Colonic mucosa (tissue), 4 donors: ENCODE measurements around the gene WFDC1. TPM values are rescaled to one million over a fixed set of nuclear protein-coding genes. Genes with fewer than 3 reads are reported as not detected.

Source experiments
- DNase-seq: peaks from one replicate; pipeline ENCODE4 v3.0.0-alpha.2; 2020
- H3K27ac ChIP-seq: fragments of 200-600 bp; one replicate; pipeline ENCODE4 v1.8.0; 2021
- H3K27me3 ChIP-seq: fragments of 200-600 bp; one replicate; pipeline ENCODE4 v1.8.0; 2021
- H3K36me3 ChIP-seq: fragments of 200-600 bp; one replicate; pipeline ENCODE4 v1.8.0; 2021
- H3K4me1 ChIP-seq: fragments of 200-600 bp; one replicate; pipeline ENCODE4 v1.8.0; 2021; ENCODE audit warnings: mild to moderate bottlenecking
- H3K4me3 ChIP-seq: fragments of 200-600 bp; one replicate; pipeline ENCODE4 v1.8.0; 2021
- H3K9ac ChIP-seq, 2 donors: one replicate each; pipeline ENCODE4 v1.7.0; 2013; ENCODE audit warnings: control low read depth in 2 of 2, low read depth in 2 of 2, low read length in 2 of 2
- H3K9me3 ChIP-seq: fragments of 200-600 bp; one replicate; pipeline ENCODE4 v1.8.0; 2021
- intact Hi-C: fragments of 100-400 bp; cut with DNase I; formaldehyde crosslinking; loops from one replicate; pipeline ENCODE4 v1.14.1; 2022
- total RNA-seq, 2 donors: library from RNA; stranded (reverse); fragmentation: NEBNext Ultra II Directional in 1 of 2; extraction: Animal tissue kit (Norgen Biotek cat#: 25700) in 1 of 2; gene quantifications; one replicate each; pipeline ENCODE4 v1.2.1, GENCODE V29; 2021
- TF ChIP-seq, protein P1 (sequence below): fragments of 200-600 bp; IDR thresholded peaks from one replicate; pipeline ENCODE4 v1.8.0; 2022; ENCODE audit warnings: antibody characterized with exemption, mild to moderate bottlenecking
- donor health status: healthy.
- donor health status: DM: no; HTN: no; CAD: no.
- donor health status: DM: no; HTN: no; CAD: no.

Gene WFDC1
- total RNA-seq, 2 donors from 2014 or later = 4.4 to 17.4 TPM

DNA sequence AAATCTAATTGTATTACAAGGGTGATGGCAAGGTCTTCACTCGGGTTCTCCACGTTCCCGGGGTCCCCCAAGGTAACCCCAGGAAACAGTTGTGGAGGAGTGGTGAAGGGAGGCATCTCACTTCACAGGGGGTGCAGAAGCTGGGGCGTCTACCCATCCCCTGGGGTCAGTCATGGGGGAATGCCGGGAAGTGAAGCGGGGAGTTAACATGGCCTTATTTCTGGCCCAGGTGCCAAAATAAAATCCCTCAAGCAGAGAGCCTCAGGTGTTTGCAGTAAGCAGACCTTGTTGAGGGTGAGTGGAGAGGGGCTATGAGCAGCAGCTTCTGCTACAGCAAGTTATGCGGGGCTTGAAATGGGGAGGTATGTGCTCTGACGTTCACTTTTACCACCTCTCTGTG, 64.6 kb downstream of the WFDC1 start:
- peak overlapping the region in 1 of 2 donors; percentile 74 for H3K9ac ChIP-seq
- H3K27me3 ChIP-seq = no peaks in the 10 kb centered on the region
- H3K9me3 ChIP-seq = no peaks in the 10 kb centered on the region
- peak overlapping the region; percentile 87 for H3K27ac ChIP-seq
- no peak for DNase-seq
- no peak overlapping the region for H3K4me3 ChIP-seq
- intact Hi-C loops = no loop called here
- TF ChIP-seq, protein P1, sequence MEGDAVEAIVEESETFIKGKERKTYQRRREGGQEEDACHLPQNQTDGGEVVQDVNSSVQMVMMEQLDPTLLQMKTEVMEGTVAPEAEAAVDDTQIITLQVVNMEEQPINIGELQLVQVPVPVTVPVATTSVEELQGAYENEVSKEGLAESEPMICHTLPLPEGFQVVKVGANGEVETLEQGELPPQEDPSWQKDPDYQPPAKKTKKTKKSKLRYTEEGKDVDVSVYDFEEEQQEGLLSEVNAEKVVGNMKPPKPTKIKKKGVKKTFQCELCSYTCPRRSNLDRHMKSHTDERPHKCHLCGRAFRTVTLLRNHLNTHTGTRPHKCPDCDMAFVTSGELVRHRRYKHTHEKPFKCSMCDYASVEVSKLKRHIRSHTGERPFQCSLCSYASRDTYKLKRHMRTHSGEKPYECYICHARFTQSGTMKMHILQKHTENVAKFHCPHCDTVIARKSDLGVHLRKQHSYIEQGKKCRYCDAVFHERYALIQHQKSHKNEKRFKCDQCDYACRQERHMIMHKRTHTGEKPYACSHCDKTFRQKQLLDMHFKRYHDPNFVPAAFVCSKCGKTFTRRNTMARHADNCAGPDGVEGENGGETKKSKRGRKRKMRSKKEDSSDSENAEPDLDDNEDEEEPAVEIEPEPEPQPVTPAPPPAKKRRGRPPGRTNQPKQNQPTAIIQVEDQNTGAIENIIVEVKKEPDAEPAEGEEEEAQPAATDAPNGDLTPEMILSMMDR = no peak
- no peaks in the 10 kb centered on the region for H3K36me3 ChIP-seq
- H3K4me1 ChIP-seq = peaks cover 13% of the 10 kb centered on the region

DNA sequence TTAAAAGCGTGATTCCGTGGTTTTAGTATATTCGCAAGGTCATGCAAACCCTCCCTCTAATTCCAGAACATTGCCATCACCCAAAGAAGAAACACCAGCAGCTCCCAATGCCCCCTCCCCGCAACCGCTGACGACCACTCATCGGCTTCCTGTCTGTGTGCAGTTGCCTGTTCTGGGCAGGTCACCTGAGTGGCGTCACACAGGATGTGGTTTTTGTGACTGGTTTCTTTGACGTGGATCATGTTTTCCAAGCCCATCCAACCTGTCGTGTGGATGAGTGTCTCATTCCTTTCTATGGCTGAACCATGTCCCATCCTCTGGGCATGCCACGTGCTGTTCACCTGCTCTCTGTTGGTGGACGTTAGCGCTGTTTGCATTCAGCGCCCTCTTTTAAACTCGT, 65.5 kb downstream of the WFDC1 start:
- TF ChIP-seq, protein P1 = no peak
- peak overlapping the region in 1 of 2 donors; percentile 5 for H3K9ac ChIP-seq

DNA sequence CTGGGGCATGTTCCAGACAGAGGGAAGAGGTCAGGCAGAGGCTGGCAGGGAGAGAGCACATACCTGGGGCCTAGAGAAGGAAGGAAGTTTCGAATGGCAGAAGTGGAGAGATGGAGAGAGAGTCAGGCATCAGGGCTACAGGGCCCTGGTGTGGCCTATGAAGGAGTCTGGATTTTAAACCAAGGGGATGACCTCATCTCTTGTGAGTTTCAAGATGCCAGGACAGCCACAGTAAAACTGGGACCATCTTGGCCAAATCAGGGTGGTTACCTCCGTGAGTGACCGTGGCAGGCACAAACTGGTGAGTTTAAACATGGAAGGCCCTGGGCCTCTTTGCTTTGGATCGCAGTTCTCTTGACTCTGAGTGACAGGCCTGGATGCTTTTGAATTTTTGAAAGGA, 66.1 kb downstream of the WFDC1 start:
- TF ChIP-seq, protein P1 = no peak
- Histone ChIP-seq H3K27me3 (no peaks in the 10 kb centered on the region), H3K9ac (peak overlapping the region in 1 of 2 donors; percentile 5), H3K27ac (no peak overlapping the region), H3K4me3 (no peak overlapping the region), H3K36me3 (no peaks in the 10 kb centered on the region), H3K9me3 (no peaks in the 10 kb centered on the region), H3K4me1 (peaks cover 13% of the 10 kb centered on the region)
- intact Hi-C loops = no loop called here
- no peak for DNase-seq

More for the DNA sequence above, 65.5 kb downstream of the WFDC1 start:
- no peak overlapping the region for H3K4me3 ChIP-seq
- no peaks in the 10 kb centered on the region for H3K9me3 ChIP-seq
- H3K36me3 ChIP-seq = no peaks in the 10 kb centered on the region
- no peak overlapping the region for H3K27ac ChIP-seq
- DNase-seq = no peak
- intact Hi-C loops = no loop called here
- H3K4me1 ChIP-seq = peaks cover 13% of the 10 kb centered on the region
- no peaks in the 10 kb centered on the region for H3K27me3 ChIP-seq

DNA sequence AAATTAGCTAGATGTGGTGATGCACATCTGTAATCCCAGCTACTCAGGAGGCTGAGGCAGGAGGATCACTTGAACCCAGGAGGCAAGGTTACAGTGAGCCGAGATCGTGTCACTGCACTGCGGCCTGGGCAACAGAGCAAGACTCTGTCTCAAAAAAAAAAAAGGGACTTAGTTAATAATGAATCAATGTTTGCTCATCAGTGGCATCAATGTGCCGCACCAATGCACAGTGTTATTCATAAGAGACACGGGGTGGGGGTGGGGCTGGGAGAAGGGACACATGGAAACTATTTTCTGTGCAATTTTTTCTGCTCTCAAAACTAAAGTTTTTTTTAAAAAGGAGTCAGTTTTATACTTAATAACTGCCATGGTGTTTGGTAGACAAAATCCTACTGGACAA, 66.9 kb downstream of the WFDC1 start:
- Histone ChIP-seq H3K27ac (no peak overlapping the region), H3K9ac (peak overlapping the region in 1 of 2 donors; percentile 38), H3K4me1 (peaks cover 8% of the 10 kb centered on the region), H3K9me3 (no peaks in the 10 kb centered on the region), H3K4me3 (no peak overlapping the region), H3K27me3 (no peaks in the 10 kb centered on the region), H3K36me3 (no peaks in the 10 kb centered on the region)
- intact Hi-C loops = no loop called here
- TF ChIP-seq, protein P1 = no peak
- DNase-seq = no peak

DNA sequence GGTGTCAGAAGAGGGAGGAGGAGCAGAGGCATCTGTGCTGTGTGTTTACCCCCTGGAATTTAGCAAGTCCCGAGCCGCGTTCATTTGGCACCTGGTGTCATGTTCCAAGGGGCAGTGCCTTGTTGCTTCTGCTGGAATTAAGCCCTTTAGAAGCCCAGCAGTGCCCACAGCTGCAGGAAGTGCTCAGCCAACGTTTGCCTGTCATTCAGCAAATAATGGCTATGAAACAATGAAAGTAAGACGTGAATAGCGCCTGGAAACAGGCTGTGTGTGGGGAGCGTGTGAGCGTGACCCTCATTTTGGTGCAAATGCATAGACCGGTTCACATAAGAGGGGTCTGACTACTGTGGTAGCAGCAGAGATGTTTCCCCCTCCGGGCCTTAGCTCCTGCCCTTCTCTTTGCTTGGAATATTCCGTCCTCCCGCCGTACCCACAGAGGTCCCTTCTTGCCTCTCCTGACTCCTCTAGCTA, 67.8 kb downstream of the WFDC1 start:
- DNase-seq = peak; percentile 63
- no peaks in the 10 kb centered on the region for H3K9me3 ChIP-seq
- H3K9ac ChIP-seq = peak overlapping the region in 1 of 2 donors; percentile 38
- no peak overlapping the region for H3K4me3 ChIP-seq
- TF ChIP-seq, protein P1 = no peak
- H3K27me3 ChIP-seq = no peaks in the 10 kb centered on the region
- peaks cover 2% of the 10 kb centered on the region for H3K4me1 ChIP-seq
- peak overlapping the region; percentile 73 for H3K27ac ChIP-seq
- intact Hi-C loops = no loop called here
- H3K36me3 ChIP-seq = no peaks in the 10 kb centered on the region
